ENCODE measurements around the gene NBPF20.
"Not testable (repeated sequence)": the region's sequence is repeated elsewhere in the genome, so short reads cannot be mapped to it uniquely, and the experiment has no call there.

Gene NBPF20

DNA sequence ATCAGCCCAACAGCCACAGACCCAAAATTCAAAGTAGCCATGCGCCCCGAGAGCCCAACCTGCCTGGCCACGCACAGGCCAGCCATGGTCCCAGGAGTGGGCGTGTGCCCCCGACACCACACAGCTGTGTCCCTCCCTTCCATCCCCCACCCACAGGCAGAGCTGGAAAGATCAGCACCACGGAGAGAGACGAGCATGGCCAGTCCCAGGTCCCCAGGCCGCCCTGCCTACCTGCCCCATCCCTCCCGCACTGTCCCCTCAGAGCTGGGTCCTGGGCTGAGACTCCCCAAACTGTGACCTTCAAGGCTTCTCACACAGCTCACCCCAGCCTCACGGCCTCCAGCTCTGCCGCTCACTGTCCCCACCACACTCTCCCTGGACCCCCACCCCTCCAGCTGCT is 19.8 kb upstream of the NBPF20 start:
- DNase-seq (ENCODE audit: low read depth); H3K4me3 ChIP-seq (ENCODE audit: low read depth, low read length); in situ Hi-C loops (cut with HindIII; ENCODE audit: low sequenced_read_pairs): not testable (repeated sequence)

DNA sequence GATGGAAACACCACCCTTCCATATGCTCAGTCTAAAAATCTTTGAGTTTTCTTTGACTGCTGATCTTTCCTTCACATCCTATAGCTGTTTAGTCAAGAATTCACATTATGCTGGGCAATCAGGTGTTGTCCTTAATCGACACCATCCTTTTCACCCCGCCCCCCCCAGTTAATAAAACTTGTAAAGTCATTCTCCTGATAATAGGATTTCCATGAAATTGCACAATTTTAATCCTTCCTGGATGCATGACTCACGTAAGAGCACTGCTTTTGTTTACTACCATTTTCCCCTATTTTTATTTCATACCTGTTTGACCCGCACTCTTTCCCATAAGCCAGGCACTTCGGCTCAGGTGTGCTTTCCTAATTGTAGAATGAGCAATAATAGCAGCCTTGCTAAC is 16.9 kb upstream of the NBPF20 start:
- DNase-seq (ENCODE audit: low read depth); H3K4me3 ChIP-seq (ENCODE audit: low read depth, low read length); in situ Hi-C loops (cut with HindIII; ENCODE audit: low sequenced_read_pairs): not testable (repeated sequence)

DNA sequence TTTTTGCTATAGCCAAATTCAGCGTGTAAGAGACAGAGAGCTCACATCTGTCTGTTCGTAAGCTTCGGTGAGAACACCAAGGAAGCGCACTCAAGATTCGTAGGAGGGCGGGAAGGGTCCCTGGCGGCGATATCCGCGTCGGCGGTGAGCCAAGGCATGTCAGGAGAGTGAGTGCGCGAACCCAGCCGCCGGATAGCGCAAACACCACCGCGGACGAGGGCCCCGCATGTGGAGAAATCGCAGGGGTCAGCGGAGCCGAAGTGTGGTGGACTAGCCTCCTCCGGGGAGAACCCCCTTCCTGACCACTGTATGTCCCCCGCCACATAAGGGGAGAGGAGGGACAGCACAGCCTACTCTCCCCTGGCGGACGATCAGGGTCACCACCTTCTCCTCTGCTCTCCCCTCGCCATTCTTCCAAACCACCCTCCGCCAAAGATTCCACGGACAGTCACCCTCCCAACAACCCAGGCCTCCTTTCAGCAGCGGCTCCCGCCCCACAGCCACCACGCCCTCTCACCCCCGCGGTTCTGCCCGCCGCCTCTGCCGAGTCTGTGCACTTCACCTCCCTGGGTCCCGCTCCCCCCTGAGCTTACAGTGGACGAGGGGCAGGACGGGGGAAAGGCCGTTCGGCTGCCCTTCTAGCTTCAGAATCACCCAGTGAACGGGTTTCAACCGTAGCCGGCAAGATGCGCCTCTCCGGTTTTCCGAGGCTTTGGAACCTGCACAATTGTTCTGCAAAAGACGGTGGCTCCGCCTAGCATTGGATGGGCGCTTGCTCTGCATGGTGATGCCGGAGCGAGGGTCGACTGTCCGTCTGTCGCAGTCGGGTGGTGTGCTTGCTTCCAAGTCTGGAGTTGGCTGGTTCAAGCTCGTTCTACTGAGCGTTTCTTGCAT is 6.2 kb upstream of the NBPF20 start:
- peak overlapping the region; percentile 7 for H3K4me3 ChIP-seq (ENCODE audit: low read depth, low read length)
- DNase-seq (ENCODE audit: low read depth); in situ Hi-C loops (cut with HindIII; ENCODE audit: low sequenced_read_pairs): not testable (repeated sequence)

DNA sequence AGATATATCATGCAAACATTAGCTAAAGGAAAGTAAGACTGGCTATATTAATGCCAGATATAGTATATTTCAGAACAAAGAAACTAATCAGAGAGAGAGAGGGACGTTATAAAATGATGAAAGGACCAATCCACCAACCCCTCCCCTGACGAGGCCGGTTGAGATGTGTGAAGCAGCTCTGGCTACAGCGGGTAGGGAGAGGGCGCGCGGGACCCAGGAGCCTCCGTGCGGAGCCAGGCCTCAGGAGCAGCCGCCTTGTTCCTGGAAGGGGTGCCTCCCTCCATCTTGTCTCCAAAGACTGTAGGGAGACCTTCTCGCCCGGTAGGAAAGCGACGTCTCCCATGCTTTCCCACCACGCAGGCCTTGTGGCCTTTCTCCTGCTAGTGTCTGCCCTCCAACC is 5.4 kb upstream of the NBPF20 start:
- DNase-seq (ENCODE audit: low read depth); H3K4me3 ChIP-seq (ENCODE audit: low read depth, low read length); in situ Hi-C loops (cut with HindIII; ENCODE audit: low sequenced_read_pairs): not testable (repeated sequence)

DNA sequence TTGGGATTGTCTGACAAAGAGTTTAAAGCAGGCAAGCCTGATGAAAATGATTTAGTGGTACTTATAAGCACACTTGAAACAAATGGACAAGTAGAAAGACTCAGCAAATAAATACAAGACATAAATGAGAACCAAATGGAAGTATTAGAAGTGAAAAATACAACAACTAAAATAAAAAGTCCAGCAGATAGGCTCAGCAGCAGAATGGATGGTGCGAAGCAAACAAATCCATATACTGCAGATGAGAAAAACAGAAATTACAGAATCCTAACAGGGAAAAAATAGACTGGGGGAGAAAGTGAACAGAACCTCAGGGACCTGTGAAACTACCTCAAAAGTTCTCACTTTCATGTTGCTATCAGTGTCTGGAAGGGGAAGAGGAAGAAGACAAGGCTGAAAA is 3.9 kb upstream of the NBPF20 start:
- H3K4me3 ChIP-seq (ENCODE audit: low read depth, low read length); in situ Hi-C loops (cut with HindIII; ENCODE audit: low sequenced_read_pairs); DNase-seq (ENCODE audit: low read depth): not testable (repeated sequence)

DNA sequence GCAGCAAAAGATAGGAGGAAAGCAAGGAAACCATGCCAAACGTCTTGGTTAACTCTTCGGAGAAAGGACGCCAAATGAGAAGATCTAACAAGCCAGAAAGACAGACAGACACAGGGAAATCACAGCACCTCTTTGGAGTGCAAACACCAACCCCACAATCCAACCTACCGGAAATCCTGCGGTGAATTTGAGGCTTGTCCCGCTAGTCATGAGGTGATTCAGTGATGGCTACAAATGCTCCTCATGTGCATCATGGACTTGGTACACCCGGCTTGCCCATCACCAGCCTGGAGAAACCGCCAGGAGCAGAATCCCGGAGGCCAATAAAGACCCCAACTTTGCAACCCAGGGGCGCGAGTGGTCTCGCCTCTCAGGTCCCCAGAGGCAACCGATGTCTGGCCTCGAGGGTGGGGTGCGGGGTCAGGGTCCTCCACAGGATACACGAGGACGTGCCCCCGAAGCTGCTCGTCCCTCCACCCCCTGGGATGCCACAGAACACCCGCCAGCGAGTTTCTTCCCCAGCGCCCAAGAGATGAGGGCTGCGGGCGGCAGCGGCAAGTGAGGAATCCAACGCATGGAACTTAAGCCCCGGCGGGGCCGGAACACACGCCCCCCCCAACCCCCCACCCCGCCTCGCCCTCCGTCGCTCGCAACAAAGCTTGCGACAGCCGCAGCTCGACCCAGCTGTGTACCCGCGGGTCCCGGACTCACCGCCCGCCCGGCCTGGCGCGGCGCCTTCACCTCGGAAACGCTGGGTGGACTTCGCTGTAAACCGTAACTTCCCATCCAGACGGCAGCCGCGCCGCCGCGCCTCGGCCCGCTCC is 579 bp downstream of the NBPF20 start:
- in situ Hi-C loops (cut with HindIII; ENCODE audit: low sequenced_read_pairs); DNase-seq (ENCODE audit: low read depth): not testable (repeated sequence)
- peak overlapping the region; percentile 58 for H3K4me3 ChIP-seq (ENCODE audit: low read depth, low read length)

DNA sequence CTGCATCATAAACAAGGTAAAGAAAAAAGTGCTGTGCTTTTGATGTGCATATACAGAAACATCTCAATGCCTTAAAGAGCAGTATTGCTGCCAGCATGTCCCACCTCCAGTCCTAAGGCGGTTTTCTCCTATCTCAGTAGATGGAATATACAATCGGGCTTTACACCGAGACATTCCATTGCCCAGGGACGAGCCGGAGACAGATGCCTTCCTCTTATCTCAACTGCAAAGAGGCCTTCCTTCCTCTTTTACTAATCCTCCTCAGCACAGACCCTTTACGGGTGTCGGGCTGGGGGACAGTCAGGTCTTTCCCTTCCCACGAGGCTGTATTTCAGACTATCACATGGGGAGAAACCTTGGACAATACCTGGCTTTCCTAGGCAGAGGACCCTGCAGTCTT is 10.3 kb downstream of the NBPF20 start:
- in situ Hi-C loops (cut with HindIII; ENCODE audit: low sequenced_read_pairs); H3K4me3 ChIP-seq (ENCODE audit: low read depth, low read length); DNase-seq (ENCODE audit: low read depth): not testable (repeated sequence)

DNA sequence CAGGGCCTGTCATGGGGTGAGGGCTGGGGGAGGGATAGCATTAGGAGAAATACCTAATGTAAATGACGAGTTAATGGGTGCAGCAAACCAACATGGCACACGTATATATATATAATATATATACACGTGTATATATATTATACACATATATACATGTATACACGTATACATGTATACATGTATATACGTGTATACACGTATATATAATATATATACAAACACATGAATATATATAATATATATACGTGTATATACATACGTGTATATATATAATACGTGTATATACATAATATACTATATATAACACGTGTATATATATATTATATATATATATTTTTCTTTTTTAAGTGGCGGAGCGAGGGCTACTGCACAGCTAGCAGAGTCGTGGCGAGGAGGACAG is 18.1 kb downstream of the NBPF20 start:
- in situ Hi-C loops (cut with HindIII; ENCODE audit: low sequenced_read_pairs); H3K4me3 ChIP-seq (ENCODE audit: low read depth, low read length); DNase-seq (ENCODE audit: low read depth): not testable (repeated sequence)

DNA sequence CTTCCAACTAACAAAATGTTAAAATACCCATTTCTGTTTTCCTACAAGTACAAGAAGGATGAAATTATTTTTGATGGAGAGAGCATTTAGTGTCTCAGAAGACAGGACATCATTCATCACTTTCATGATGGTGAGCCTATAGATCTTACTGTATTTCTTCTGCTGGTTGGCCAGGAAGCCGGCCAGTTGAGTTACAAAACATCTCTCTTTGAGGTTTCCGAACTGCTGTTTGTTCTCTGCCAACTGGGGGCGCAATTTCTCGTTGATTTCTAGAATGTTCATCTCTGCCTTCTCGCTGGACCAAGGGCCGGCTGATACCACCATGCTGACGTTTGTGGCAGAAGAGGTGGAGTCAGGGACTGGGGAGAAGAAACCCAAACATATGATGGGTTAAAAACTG is 20.5 kb downstream of the NBPF20 start:
- in situ Hi-C loops (cut with HindIII; ENCODE audit: low sequenced_read_pairs); H3K4me3 ChIP-seq (ENCODE audit: low read depth, low read length); DNase-seq (ENCODE audit: low read depth): not testable (repeated sequence)

DNA sequence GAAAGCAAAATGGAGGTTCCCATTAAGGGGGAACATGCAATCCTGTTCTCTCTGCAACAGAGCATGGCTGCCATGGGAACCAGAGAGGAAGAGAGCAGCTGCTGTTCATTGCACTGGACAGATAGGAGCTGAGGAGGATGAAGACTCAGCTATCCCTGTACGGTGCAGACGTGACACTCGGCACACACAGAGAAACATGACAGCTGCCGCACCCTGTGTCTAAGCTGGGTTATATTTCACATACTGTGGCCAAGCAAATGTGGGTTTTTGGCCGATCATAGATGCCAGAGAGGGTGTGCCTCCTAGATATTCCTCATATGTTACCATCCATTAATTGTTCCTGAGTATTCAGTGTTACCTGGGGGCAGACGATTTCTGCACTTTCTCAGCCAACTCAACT is 24.7 kb downstream of the NBPF20 start:
- DNase-seq (ENCODE audit: low read depth); H3K4me3 ChIP-seq (ENCODE audit: low read depth, low read length); in situ Hi-C loops (cut with HindIII; ENCODE audit: low sequenced_read_pairs): not testable (repeated sequence)

Measured in astrocyte of the cerebellum (primary cell).